RKO (cell line): ENCODE results near the gene SRGAP3.

Experiments
- DNase-seq: peaks from one replicate; pipeline ENCODE4 v3.0.0-alpha.2; 2016; ENCODE audit warnings: low spot score

Gene SRGAP3

GRCh38 chr3:9225268-9225667, 24.2 kb downstream of the SRGAP3 start:
- no peak for DNase-seq

GRCh38 chr3:9224490-9224889, 25.0 kb downstream of the SRGAP3 start:
- no peak for DNase-seq

GRCh38 chr3:9223672-9224071, 25.8 kb downstream of the SRGAP3 start:
- no peak for DNase-seq

GRCh38 chr3:9222956-9223639, 26.3 kb downstream of the SRGAP3 start:
- no peak for DNase-seq

- DNase-seq = no peak
These were observed 27.4 kb downstream of the SRGAP3 start for GRCh38 chr3:9222049-9222448.

GRCh38 chr3:9218514-9218846, 31.0 kb downstream of the SRGAP3 start:
- no peak for DNase-seq

- no peak for DNase-seq
These were observed 31.5 kb downstream of the SRGAP3 start for GRCh38 chr3:9217784-9218513.

GRCh38 chr3:9216736-9217135, 32.7 kb downstream of the SRGAP3 start:
- no peak for DNase-seq

GRCh38 chr3:9214599-9214998, 34.8 kb downstream of the SRGAP3 start:
- DNase-seq = no peak

- no peak for DNase-seq
These were observed 35.3 kb downstream of the SRGAP3 start for GRCh38 chr3:9214185-9214584.

GRCh38 chr3:9213019-9213634, 36.3 kb downstream of the SRGAP3 start:
- DNase-seq = no peak

- no peak for DNase-seq
These were observed 38.1 kb downstream of the SRGAP3 start for GRCh38 chr3:9211155-9211950.

GRCh38 chr3:9209777-9210176, 39.7 kb downstream of the SRGAP3 start:
- no peak for DNase-seq

- no peak for DNase-seq
These were observed 40.8 kb downstream of the SRGAP3 start for GRCh38 chr3:9208605-9209152.

GRCh38 chr3:9207116-9207763, 42.2 kb downstream of the SRGAP3 start:
- no peak for DNase-seq

- no peak for DNase-seq
These were observed 43.2 kb downstream of the SRGAP3 start for GRCh38 chr3:9206287-9206686.

GRCh38 chr3:9205345-9206143, 43.9 kb downstream of the SRGAP3 start:
- DNase-seq = no peak

GRCh38 chr3:9204253-9204992, 45.0 kb downstream of the SRGAP3 start:
- DNase-seq = no peak

- DNase-seq = no peak
These were observed 46.1 kb downstream of the SRGAP3 start for GRCh38 chr3:9203317-9203716.

GRCh38 chr3:9202546-9202945, 46.9 kb downstream of the SRGAP3 start:
- DNase-seq = no peak
